Hematopoietic multipotent progenitor cell treated with erythropoietin and hydrocortisone succinate and interleukin-3 and kit ligand, for 4 days (in vitro differentiated cells): Measurements from ENCODE around the gene STXBP6.

Source experiments
- DNase-seq: peaks from one replicate; pipeline ENCODE4 v3.0.0-alpha.2; 2015

STXBP6 gene

DNA sequence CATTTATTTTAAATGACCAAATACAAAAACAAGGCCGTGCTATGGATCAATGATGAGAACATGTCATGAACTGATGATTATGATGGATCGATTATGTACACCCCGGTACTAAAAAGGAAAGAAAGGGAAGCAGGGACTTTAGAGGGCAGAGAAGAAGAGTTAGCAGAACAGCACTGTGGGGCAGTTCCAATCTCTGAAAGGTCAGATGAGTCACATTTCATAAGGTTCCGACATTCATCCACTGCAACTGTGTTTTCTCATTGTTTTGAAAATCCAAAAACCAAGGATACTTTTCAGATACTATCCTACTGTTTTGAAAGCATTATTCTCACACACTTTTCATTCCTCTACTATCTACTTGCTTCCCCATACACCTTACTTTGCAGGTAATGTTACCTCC lies 169.3 kb downstream of the STXBP6 start:
- DNase-seq: no peak

DNA sequence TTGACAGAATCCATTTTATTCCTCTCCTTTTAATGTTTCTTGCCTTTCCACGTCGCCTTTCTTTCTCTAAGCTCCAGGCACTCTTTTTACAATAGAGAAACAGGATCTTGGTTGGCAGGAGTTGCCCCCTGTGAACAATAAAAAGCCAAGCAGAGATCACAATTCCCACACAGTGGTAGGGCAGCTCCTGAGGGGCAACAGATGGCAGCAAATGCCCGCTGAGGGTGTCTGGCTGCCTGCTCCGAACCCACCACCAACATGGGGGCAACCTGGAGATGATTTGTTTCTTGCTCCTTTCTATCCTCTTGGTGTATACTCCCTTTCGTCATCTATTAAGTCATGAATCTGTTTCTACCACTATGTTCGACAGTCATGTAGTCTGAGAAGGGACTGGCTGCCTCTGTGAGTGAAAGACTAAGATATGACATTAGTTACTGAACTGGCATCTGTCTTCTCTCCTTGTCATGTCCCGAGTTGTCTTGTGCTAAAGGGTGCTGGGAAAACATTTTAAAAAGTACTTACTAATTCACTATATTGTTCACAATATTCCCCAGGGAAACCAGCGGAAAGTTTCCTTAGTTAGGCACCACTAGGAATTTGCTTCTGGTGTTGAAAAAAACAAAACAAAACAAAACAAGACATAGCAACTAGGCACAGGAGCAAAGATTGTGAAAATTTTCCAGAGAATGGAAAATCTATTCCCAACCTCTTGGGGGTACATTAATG lies 170.1 kb downstream of the STXBP6 start:
- DNase-seq: no peak

GRCh38 chr14:24876996-24877395 lies 173.0 kb downstream of the STXBP6 start:
- DNase-seq: no peak

DNA sequence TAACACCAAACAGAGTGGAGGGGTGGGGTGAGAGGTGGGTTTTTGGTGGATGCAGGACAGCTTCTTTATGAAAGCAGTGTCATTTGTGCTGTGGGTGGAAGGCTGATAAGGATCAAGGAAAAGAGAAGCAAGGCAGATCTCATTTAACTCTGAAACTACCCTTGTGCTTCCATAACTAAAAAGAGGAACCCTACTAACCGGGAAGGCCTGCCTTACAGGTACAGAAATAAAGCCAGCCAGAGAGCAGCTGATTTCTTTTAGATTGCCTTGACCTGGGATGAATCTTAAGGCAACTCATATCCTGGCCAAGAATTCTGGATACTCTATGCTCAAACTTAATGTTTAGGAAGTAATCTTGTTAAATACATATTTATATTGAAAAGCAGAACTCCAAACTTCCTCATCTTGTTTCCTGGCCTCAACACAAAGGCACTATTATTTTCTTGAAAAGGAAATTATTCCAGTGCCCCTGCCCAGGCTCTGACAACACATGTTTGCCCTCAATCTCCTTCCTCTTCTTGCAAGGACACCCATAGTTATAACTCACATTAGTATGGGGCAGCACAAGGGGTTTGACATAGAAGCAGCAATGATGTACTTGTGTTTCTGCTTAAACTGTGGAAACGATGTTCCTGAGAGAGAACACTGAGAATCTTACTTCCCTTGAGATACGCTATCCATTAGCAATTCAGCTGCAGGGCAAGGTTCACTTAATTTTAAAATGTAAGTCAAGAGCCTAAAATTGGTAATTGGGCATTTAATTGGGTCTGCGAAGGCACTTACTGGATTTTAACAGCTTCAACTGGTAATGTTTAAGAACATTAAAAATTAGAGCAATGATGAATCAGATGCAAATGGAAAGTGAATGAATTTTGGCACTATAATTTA lies 173.7 kb downstream of the STXBP6 start:
- DNase-seq: peak; percentile 49

- DNase-seq: no peak
Observed at GRCh38 chr14:24875203-24875838, 174.6 kb downstream of the STXBP6 start.

DNA sequence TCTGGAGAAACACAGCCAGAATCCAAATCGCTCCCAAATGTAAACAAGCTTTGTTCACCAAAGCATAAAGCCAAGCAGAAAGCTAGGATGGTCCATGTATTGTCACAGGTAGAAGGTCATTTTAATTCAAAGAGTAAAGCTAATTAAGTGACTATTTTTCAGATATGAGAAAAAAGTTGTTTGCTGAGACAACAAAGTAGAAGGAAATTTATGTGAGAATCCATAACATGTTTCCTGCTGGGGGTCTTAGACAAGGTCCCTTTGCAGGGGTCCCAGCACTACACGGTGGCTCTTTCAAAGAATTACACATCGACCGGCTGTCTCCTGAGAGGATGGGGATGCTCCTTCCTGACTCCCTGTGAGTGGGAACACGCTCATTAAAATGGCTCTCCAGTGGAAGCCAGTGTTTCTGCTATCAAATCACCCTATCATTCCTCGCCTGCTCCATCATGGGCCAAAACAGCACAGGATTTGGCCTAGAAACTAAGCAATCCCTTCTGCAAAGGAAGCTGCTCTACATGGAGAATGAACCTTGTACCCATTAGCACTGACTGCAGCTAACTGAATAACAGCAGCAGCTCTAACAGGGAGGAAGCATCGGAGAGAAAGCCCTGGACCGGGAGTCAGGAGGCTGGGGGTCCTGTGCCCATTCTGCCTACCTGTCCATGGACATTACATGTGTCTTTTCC lies 175.3 kb downstream of the STXBP6 start:
- no peak for DNase-seq

- DNase-seq: no peak
Observed at GRCh38 chr14:24873551-24873950, 176.4 kb downstream of the STXBP6 start.

DNA sequence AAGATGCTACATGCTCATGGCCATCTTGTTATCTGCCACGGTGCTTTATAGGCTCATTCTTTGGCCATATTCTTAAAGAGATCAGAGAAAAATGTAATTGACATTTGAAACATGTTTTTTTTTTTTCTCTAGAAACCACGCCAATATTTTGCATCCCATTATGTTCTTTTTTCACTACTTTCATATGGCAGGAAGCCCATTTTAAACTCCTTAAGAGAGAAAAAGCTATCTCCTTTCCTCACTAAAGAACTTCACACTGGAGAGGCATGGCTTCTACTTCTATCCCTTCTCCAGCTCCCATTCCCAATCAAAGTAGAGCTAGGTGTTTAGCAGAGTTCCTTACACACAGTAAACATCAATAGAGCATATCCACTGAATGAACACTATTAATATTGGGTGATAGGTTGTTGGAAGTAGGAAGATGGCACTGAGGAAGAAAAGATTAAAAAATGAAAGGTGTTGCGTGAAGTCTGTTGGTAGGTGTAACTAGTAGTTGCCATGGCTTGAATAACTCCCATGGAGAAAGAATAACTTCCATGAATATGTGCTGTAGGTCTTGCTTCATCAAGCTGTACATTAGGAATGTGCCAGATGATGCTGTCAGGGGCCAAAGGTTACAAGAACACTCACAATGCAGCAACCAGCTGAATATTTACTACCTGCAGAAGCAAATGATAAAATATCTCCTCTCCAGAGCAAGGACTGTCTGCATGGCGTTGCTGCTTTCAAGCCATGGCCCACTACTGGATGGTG lies 178.8 kb downstream of the STXBP6 start:
- no peak for DNase-seq

- no peak for DNase-seq
Observed at GRCh38 chr14:24868389-24868788, 181.6 kb downstream of the STXBP6 start.

DNA sequence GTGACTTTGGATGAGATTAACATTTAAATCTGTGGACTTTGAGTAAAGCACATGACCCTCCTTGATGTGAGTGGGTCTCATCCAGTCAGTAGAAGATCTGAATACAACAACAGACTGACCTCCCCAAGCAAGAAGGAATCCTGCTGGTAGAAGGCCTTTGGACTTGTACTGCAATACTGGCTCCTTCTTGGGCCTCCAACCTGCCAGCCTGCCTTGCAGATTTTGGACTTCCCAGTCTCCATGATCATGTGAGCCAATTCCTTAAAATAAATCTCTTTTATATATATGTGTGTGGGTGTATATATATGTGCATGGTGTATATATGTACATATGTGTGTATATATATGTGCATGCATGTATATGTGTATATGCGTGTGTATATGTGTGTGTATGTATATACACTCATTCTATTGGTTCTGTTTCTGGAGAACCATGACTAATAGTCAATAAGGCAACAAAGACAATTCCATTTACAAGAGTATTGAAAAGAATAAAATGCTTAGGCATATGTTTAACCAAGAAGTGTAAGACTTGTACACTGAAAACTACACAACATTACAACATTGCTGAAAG lies 183.8 kb downstream of the STXBP6 start:
- DNase-seq: no peak

DNA sequence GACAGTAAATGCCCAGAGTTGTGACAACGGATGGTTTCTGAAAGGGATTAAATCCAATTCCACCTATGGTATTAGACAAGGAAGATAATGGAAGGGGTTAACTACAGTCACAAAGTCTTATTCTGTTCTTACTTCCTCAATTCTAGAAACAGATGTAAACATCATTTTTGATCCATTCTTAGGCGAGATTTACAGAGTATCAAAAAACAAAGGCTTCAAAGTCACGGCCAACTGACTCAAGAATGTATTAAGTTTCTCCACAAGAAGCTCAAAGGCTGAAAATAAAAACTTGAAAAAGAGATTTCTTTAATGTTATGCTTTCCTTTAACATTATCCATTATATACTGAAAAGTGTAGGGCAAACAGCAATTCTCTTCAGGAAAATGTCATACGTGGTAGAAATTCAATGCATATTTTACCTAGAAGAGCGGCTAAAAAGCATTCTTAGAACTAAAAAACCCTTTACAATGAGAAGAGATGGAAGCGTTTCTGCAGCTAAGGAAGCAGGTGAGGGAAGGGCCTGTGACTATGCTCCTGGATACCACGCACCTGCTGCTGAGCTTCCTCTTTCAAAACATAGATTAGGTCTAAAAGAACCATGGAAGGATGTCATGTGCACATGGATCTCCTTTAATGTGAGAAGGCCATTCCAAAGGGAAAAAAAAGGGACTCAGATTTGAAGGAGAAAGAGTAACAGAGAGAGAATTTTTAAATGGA lies 185.8 kb downstream of the STXBP6 start:
- DNase-seq: peak; percentile 24

DNA sequence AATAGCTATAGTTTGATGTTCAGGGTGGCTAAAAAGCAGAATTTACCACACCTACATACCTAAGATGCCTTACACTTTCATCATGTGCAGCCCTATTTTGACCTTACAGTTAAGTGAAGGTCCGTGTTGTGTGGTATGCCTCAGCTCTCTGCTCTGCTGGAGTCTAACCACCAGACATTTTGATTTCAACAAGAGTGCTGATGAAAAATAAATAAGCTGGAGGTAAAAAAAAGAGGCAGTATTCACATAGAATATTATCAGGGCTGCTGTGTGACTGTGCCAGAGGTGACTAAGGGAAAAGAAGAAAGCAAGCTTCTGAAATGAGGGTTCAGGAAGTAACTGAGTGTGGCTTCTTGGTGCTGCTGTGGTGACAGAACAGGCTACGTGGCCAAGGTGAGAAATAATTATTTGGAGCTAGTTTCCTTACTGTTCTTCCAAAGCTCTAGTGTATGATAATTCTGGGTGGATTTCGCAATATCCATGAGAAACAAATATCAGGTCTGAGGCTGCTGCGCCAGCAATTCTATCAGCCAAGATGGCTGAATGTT lies 188.8 kb downstream of the STXBP6 start:
- peak; percentile 40 for DNase-seq

GRCh38 chr14:24859559-24859958 lies 190.4 kb downstream of the STXBP6 start:
- DNase-seq: no peak

DNA sequence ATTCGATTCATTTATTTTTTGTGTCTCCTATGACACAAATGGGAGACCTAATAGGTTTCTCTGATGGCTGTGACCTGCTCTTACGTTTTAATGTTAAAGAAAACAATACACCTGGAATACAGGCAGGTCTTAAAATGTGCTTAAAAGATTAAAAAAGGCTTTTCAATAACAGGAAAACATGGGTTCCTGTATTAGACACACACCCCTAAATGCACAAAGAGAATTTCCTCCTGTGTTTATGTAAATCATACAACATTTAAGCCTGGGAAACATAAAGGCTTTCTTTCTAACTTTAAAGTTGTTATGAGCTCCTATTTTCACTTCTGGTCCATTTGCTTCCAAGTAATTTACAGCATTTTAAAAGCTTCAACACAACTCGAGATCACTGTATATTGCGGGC lies 191.3 kb downstream of the STXBP6 start:
- no peak for DNase-seq

GRCh38 chr14:24858052-24858451 lies 191.9 kb downstream of the STXBP6 start:
- no peak for DNase-seq

DNA sequence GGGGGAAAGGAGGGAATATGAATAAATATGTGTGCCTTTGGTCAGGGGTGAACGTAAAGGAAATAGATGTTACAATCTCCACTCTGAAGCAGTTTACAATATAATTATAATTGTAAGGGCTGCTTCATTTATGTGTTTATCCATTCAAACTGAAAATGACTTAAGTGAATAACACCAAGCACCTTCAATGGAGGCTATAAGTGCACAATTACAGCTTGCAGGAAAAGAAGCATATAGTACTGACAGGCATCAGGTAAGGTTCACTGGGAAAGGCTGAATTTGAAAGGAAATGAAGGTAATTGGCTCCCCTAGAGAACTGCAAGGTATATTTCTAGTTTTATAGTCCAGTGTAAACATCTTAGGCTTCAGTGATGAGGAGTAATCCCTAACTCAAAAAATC lies 192.7 kb downstream of the STXBP6 start:
- DNase-seq: no peak

DNA sequence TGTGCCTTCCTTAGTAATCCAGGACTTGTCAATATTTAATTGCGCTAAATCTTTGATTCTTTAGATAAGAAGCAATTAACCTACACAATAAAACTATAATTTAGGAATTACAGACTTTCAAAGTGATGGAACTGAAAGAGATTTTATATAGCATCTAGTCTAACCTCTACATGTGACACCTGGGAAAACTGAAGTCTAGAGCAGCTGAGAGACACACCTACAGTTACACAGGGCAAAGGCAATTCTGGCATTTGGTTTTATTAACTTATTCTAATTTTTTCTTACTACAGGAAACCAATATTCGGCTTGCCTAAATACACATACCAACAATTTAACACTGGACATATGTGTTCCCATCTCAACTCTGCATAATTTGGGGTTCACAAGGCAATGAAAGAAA lies 196.5 kb downstream of the STXBP6 start:
- DNase-seq: no peak

GRCh38 chr14:24852312-24853060 lies 197.5 kb downstream of the STXBP6 start:
- DNase-seq: no peak

GRCh38 chr14:24851837-24852236 lies 198.1 kb downstream of the STXBP6 start:
- DNase-seq: peak; percentile 56

- no peak for DNase-seq
Observed at GRCh38 chr14:24851406-24851805, 198.5 kb downstream of the STXBP6 start.
